ENCODE data around the gene RBPJL. TPM values are rescaled to one million over a fixed set of nuclear protein-coding genes. Genes with fewer than 3 reads are reported as not detected.

The RBPJL gene
- polyA plus RNA-seq, 1 experiment: not detected

GRCh38 chr20:45275338-45275737, 31.3 kb upstream of the RBPJL start:
- ChIA-PET POLR2A (no interaction called here), CTCF (interaction anchor here (1.0 kb wide), 2 partner anchors 15 to 231 kb away, joined by 3 to 4 read pairs; no protein-coding TSS in a partner anchor)
- DNase-seq (ENCODE audit: low read depth): no peak
- 0 out of 2 replicates have a peak, but pooled peaks cover 3% of the 10 kb centered on the region for H3K27me3 ChIP-seq (ENCODE audit: control insufficient read depth, insufficient read depth, low read length)
- TF ChIP-seq CTCF (IDR thresholded peaks at IDR 0.05; ENCODE audit: insufficient read depth, low read depth, low read length): no peak
- no peak overlapping the region for H3K4me3 ChIP-seq (ENCODE audit: low read depth, low read length)
- H3K36me3 ChIP-seq (ENCODE audit: control insufficient read depth, insufficient read depth, low read length): no peaks in the 10 kb centered on the region

GRCh38 chr20:45279992-45280391, 26.6 kb upstream of the RBPJL start:
- no peak for TF ChIP-seq CTCF (IDR thresholded peaks at IDR 0.05; ENCODE audit: insufficient read depth, low read depth, low read length)
- Histone ChIP-seq H3K36me3 (ENCODE audit: control insufficient read depth, insufficient read depth, low read length) (no peaks in the 10 kb centered on the region), H3K27me3 (ENCODE audit: control insufficient read depth, insufficient read depth, low read length) (no peaks in the 10 kb centered on the region), H3K4me3 (ENCODE audit: low read depth, low read length) (no peak overlapping the region)
- POLR2A ChIA-PET: no interaction called here
- CTCF ChIA-PET: interaction anchor here (3.1 kb wide), 1 partner anchor 11 kb away, joined by 14 read pairs; no protein-coding TSS in a partner anchor
- no peak for DNase-seq (ENCODE audit: low read depth)

GRCh38 chr20:45282700-45283550, 23.7 kb upstream of the RBPJL start:
- Histone ChIP-seq H3K36me3 (ENCODE audit: control insufficient read depth, insufficient read depth, low read length) (no peaks in the 10 kb centered on the region), H3K4me3 (ENCODE audit: low read depth, low read length) (no peak overlapping the region), H3K27me3 (ENCODE audit: control insufficient read depth, insufficient read depth, low read length) (no peaks in the 10 kb centered on the region; the same call in 1 of the 2 replicates)
- CTCF ChIA-PET: interaction anchor here (1.6 to 2.3 kb wide), 2 partner anchors 10 to 239 kb away, joined by 3 to 19 read pairs; no protein-coding TSS in a partner anchor
- DNase-seq (ENCODE audit: low read depth): no peak
- TF ChIP-seq CTCF (IDR thresholded peaks at IDR 0.05; ENCODE audit: insufficient read depth, low read depth, low read length): no peak
- POLR2A ChIA-PET: no interaction called here

GRCh38 chr20:45283551-45284057, 23.0 kb upstream of the RBPJL start:
- TF ChIP-seq CTCF (IDR thresholded peaks at IDR 0.05; ENCODE audit: insufficient read depth, low read depth, low read length): no peak
- no peaks in the 10 kb centered on the region for H3K36me3 ChIP-seq (ENCODE audit: control insufficient read depth, insufficient read depth, low read length)
- no peak for DNase-seq (ENCODE audit: low read depth)
- H3K27me3 ChIP-seq (ENCODE audit: control insufficient read depth, insufficient read depth, low read length): no peaks in the 10 kb centered on the region; the same call in 1 of the 2 replicates
- H3K4me3 ChIP-seq (ENCODE audit: low read depth, low read length): no peak overlapping the region
- ChIA-PET POLR2A (no interaction called here), CTCF (interaction anchor here (0.7 to 2.3 kb wide), 4 partner anchors 9 to 488 kb away, joined by 3 to 19 read pairs (median 4); no protein-coding TSS in a partner anchor)

GRCh38 chr20:45288376-45288775, 18.3 kb upstream of the RBPJL start:
- DNase-seq (ENCODE audit: low read depth): no peak
- POLR2A ChIA-PET: no interaction called here
- no peak overlapping the region for H3K4me3 ChIP-seq (ENCODE audit: low read depth, low read length)
- no peaks in the 10 kb centered on the region for H3K36me3 ChIP-seq (ENCODE audit: control insufficient read depth, insufficient read depth, low read length)
- CTCF ChIA-PET: interaction anchor here (1.3 to 1.7 kb wide), 2 partner anchors 276 to 540 kb away, joined by 3 to 4 read pairs; no protein-coding TSS in a partner anchor
- TF ChIP-seq CTCF (IDR thresholded peaks at IDR 0.05; ENCODE audit: insufficient read depth, low read depth, low read length): no peak
- no peaks in the 10 kb centered on the region; the same call in 1 of the 2 replicates for H3K27me3 ChIP-seq (ENCODE audit: control insufficient read depth, insufficient read depth, low read length)

Data from BJ (cell line).